H1 (cell line): Measurements from ENCODE around the gene ANAPC10. TPM values are rescaled to one million over a fixed set of nuclear protein-coding genes. Genes with fewer than 3 reads are reported as not detected.

ENCODE experiments used
- CTCF ChIA-PET: fragments of 300-600 bp; sonication (Branson Sonifier 250); formaldehyde crosslinking; loops from one replicate; lab custom pipeline; 2021; ENCODE audit not compliant: partially characterized antibody; lab: Charles Lee
- POLR2A ChIA-PET: fragments of 300-600 bp; sonication (Branson Sonifier 250); formaldehyde crosslinking; loops from one replicate; lab custom pipeline; 2021; ENCODE audit warnings: inconsistent platforms; ENCODE audit not compliant: partially characterized antibody; lab: Charles Lee
- DNase-seq, 2 experiments: peaks; one replicate each; pipeline versions ENCODE4 v3.0.0 to v3.0.0-alpha.2; 2010 to 2022; ENCODE audit warnings: low spot score in 2 of 2, low read depth in 1 of 2, mixed read lengths in 1 of 2
- FAIRE-seq: peaks from 2 replicates; lab custom pipeline; 2011; peaks lifted over from hg19 to GRCh38; lab: Jason Lieb, UNC
- H2AFZ ChIP-seq: 2 replicates; pipeline ENCODE4 v1.8.1; 2012; ENCODE audit warnings: low read length, inconsistent platforms
- H2AK5ac ChIP-seq: 2 replicates; pipeline ENCODE4 v1.6.1; 2013; ENCODE audit warnings: low read depth, low read length
- H2BK120ac ChIP-seq: replicated peaks from 2 replicates; pipeline ENCODE3; 2013; ENCODE audit warnings: low read depth, low read length, inconsistent platforms
- H2BK12ac ChIP-seq: 2 replicates; pipeline ENCODE4 v1.6.1; 2013; ENCODE audit warnings: low read depth, low read length
- H2BK15ac ChIP-seq: 2 replicates; pipeline ENCODE4 v1.6.1; 2013; ENCODE audit warnings: low read length
- H2BK20ac ChIP-seq: 2 replicates; pipeline ENCODE4 v1.6.1; 2013; ENCODE audit warnings: low read length
- H2BK5ac ChIP-seq: 2 replicates; pipeline ENCODE4 v1.6.1; 2013; ENCODE audit warnings: low read depth, low read length
- H3K14ac ChIP-seq: 2 replicates; pipeline ENCODE4 v1.6.1; 2013; ENCODE audit warnings: inconsistent platforms; ENCODE audit not compliant: insufficient read length
- H3K18ac ChIP-seq: 2 replicates; pipeline ENCODE4 v1.6.1; 2013; ENCODE audit warnings: low read length; ENCODE audit errors: extremely low read depth
- H3K23ac ChIP-seq: 2 replicates; pipeline ENCODE4 v1.6.1; 2013; ENCODE audit warnings: inconsistent platforms; ENCODE audit not compliant: insufficient read length
- H3K23me2 ChIP-seq: 2 replicates; pipeline ENCODE4 v1.6.1; 2013; ENCODE audit warnings: low read depth, low read length
- H3K27ac ChIP-seq: 2 replicates; pipeline ENCODE4 v1.6.1; 2011; ENCODE audit warnings: low read depth, low read length, inconsistent platforms
- H3K27me3 ChIP-seq, 4 experiments: replicated peaks in 1 of 4; 1 replicate in 1 of 4; 2 replicates in 3 of 4; pipeline versions ENCODE4 v1.6.1 to v1.8.1; 2011 to 2013; ENCODE audit warnings: low read length in 3 of 4, mild to moderate bottlenecking in 3 of 4, inconsistent platforms in 2 of 4, mixed read lengths in 2 of 4, moderate library complexity in 1 of 4; ENCODE audit not compliant: control insufficient read depth in 3 of 4, insufficient read depth in 3 of 4; ENCODE audit errors: extremely low read depth in 1 of 4
- H3K36me3 ChIP-seq, 4 experiments: 2 replicates each; pipeline versions ENCODE4 v1.6.1 to v1.8.1; 2011 to 2013; ENCODE audit warnings: mild to moderate bottlenecking in 4 of 4, low read length in 3 of 4, moderate library complexity in 2 of 4, control low read depth in 1 of 4, inconsistent platforms in 1 of 4; ENCODE audit not compliant: insufficient read depth in 4 of 4, control insufficient read depth in 2 of 4
- H3K4ac ChIP-seq: replicated peaks from 2 replicates; pipeline ENCODE3; 2013; ENCODE audit warnings: low read length, low read depth, mixed read lengths, inconsistent platforms; ENCODE audit not compliant: insufficient read length
- H3K4me1 ChIP-seq, 4 experiments: replicated peaks in 1 of 4; 1 replicate in 1 of 4; 2 replicates in 3 of 4; pipeline versions ENCODE4 v1.6.1 to v1.8.1; 2011 to 2013; ENCODE audit warnings: low read length in 3 of 4, inconsistent platforms in 2 of 4, mixed read lengths in 1 of 4; ENCODE audit not compliant: insufficient read depth in 4 of 4, control insufficient read depth in 3 of 4
- H3K4me2 ChIP-seq, 2 experiments: 2 replicates each; pipeline versions ENCODE4 v1.6.1 to v1.8.1; 2011 to 2013; ENCODE audit warnings: low read depth in 2 of 2, low read length in 2 of 2, control low read depth in 1 of 2, inconsistent platforms in 1 of 2, mild to moderate bottlenecking in 1 of 2; ENCODE audit not compliant: insufficient read depth in 1 of 2
- H3K4me3 ChIP-seq, 4 experiments: fragments of 200-600, 300-600 bp in 1 of 4; sonication (generic), shearing (Covaris generic), sonication (Bioruptor Twin) in 1 of 4; 2 replicates each; pipeline versions ENCODE4 v1.5.1 to v1.8.1; 2011 to 2016; ENCODE audit warnings: low read length in 4 of 4, low read depth in 3 of 4, control low read depth in 2 of 4, inconsistent platforms in 2 of 4, mild to moderate bottlenecking in 2 of 4, mixed read lengths in 1 of 4, moderate library complexity in 1 of 4; ENCODE audit not compliant: insufficient read depth in 2 of 4; ENCODE audit errors: extremely low read depth in 1 of 4
- H3K56ac ChIP-seq: replicated peaks from 2 replicates; pipeline ENCODE3; 2013; ENCODE audit warnings: low read depth, mild to moderate bottlenecking, mixed read lengths, low read length, inconsistent platforms; ENCODE audit not compliant: insufficient read length
- H3K79me1 ChIP-seq: 2 replicates; pipeline ENCODE4 v1.6.1; 2013; ENCODE audit warnings: low read depth, low read length, control low read depth
- H3K79me2 ChIP-seq, 2 experiments: 2 replicates each; pipeline versions ENCODE4 v1.6.1 to v1.8.1; 2012 to 2013; ENCODE audit warnings: low read length in 2 of 2, mild to moderate bottlenecking in 2 of 2, inconsistent platforms in 1 of 2; ENCODE audit not compliant: insufficient read depth in 2 of 2, control insufficient read depth in 1 of 2
- H3K9ac ChIP-seq, 4 experiments: replicated peaks in 1 of 4; 1 replicate in 1 of 4; 2 replicates in 3 of 4; pipeline versions ENCODE4 v1.6.1 to v1.8.1; 2011 to 2013; ENCODE audit warnings: low read depth in 3 of 4, low read length in 3 of 4, control low read depth in 2 of 4, mild to moderate bottlenecking in 2 of 4, moderate library complexity in 2 of 4, inconsistent platforms in 1 of 4; ENCODE audit errors: extremely low read depth in 1 of 4
- H3K9me3 ChIP-seq, 2 experiments: 2 replicates each; pipeline versions ENCODE4 v1.6.1 to v1.8.1; 2012 to 2013; ENCODE audit warnings: mild to moderate bottlenecking in 2 of 2, moderate library complexity in 2 of 2, control low read depth in 1 of 2, inconsistent platforms in 1 of 2, low read depth in 1 of 2, low read length in 1 of 2, mixed read lengths in 1 of 2; ENCODE audit not compliant: insufficient read depth in 2 of 2
- H4K20me1 ChIP-seq, 2 experiments: replicated peaks in 1 of 2; 2 replicates each; pipeline versions ENCODE3 to v1.8.1; 2011 to 2013; ENCODE audit warnings: inconsistent platforms in 2 of 2, low read length in 2 of 2, mild to moderate bottlenecking in 1 of 2; ENCODE audit not compliant: insufficient read depth in 2 of 2, control insufficient read depth in 1 of 2
- H4K5ac ChIP-seq: 2 replicates; pipeline ENCODE4 v1.6.1; 2013; ENCODE audit warnings: low read length, low read depth, mixed read lengths, inconsistent platforms; ENCODE audit not compliant: insufficient read length
- H4K8ac ChIP-seq: 2 replicates; pipeline ENCODE4 v1.8.0; 2013; ENCODE audit warnings: mild to moderate bottlenecking, moderate library complexity, low read length, inconsistent platforms; ENCODE audit not compliant: insufficient read depth; ENCODE audit errors: extremely low read depth
- H4K91ac ChIP-seq: replicated peaks from 2 replicates; pipeline ENCODE3; 2013; ENCODE audit warnings: low read length, mixed read lengths, inconsistent platforms; ENCODE audit not compliant: insufficient read length
- MAFK ChIP-seq: IDR thresholded peaks from 2 replicates; pipeline ENCODE4 v1.6.1; 2012; ENCODE audit warnings: low read depth, mild to moderate bottlenecking, improper control_type of control experiment, low read length
- POLR2AphosphoS5 ChIP-seq: IDR thresholded peaks from 2 replicates; pipeline ENCODE4 v1.6.1; 2011; ENCODE audit warnings: low read depth, low read length
- RBBP5 ChIP-seq: IDR thresholded peaks from 2 replicates; pipeline ENCODE4 v1.7.1; 2012; ENCODE audit warnings: low read depth, mild to moderate bottlenecking, inconsistent platforms, low read length, moderate library complexity, borderline replicate concordance
- SIRT6 ChIP-seq: IDR thresholded peaks from one replicate; pipeline ENCODE4 v1.7.1; 2012; ENCODE audit warnings: low read length, inconsistent platforms
- SIX5 ChIP-seq: IDR thresholded peaks from 2 replicates; pipeline ENCODE4 v1.6.1; 2011; ENCODE audit warnings: mild to moderate bottlenecking, low read depth, low read length
- WGBS, 2 experiments: shearing (Covaris generic) in 1 of 2; methylation state at CpG; one replicate each; pipeline versions ENCODE4 v1.1.6 to v1.1.7; 2013 to 2015; ENCODE audit warnings: low lambda C conversion rate in 2 of 2, mixed read lengths in 2 of 2, inconsistent platforms in 1 of 2, low coverage in 1 of 2, missing lambda C conversion rate in 1 of 2; ENCODE audit not compliant: insufficient replicate concordance in 2 of 2, insufficient coverage in 1 of 2, insufficient read length in 1 of 2; ENCODE audit errors: extremely low coverage in 1 of 2, missing lambda C conversion rate in 1 of 2; 5-methylcytosine and 5-hydroxymethylcytosine counted together
- polyA plus RNA-seq, 7 experiments: library from polyadenylated mRNA; depleted of rRNA in 3 of 7; stranded (reverse) in 5 of 7; unstranded in 2 of 7; fragments of >200 nt in 5 of 7; fragments of 200-250 nt in 2 of 7; gene quantifications; 1 replicate in 5 of 7; 2 replicates in 1 of 7; 4 replicates in 1 of 7; pipeline versions ENCODE4 v1.2.1 to v1.2.3, GENCODE V29; 2011 to 2013; ENCODE audit warnings: missing spikeins in 2 of 7, mixed read lengths in 2 of 7
- total RNA-seq: library from RNA; stranded (reverse); fragmentation: NEBNext Ultra II Directional; extraction: Animal tissue kit (Norgen Biotek cat#: 25700); gene quantifications from 2 replicates; pipeline ENCODE4 v1.2.1, GENCODE V29; 2021

Gene ANAPC10
- total and polyA plus RNA-seq, 2 of the 8 experiments (the other 6 are each of a cell fraction or from before 2014, with no cell fraction given), result 17.6 to 23.3 TPM

DNA sequence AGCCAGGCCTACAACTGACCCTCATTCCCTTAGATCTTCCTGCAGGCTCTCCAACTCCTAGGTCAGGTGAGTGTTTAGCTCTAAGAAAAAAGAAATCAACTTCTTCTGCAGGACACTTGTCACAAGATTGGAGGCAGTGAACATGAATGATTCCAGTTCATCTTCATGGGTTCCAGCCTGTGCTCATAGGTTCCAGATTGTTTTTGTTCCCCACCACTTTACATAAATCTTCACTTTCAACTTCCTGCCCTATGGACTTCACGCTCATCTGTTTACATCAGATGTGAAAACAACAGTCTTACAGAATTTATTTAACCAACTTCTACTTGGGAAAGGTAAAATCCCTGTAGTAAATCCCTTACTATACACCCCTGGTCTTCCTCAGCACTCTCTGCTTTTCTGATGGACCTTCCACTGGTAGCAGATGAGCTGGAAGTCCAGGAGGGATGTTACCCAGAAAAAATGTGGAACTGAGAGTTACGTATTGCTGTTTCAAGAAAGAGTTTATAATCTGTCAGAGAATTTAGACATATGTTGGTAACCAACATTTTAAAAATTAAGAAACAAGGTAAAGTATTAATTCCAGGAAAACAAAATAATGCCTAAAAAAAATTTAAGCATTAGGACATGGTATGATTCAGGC, 62.4 kb downstream of the ANAPC10 start:
- CTCF ChIA-PET, result interaction anchor here (0.9 to 1.4 kb wide), 2 partner anchors 22 to 26 kb away, joined by 3 read pairs; no protein-coding TSS in a partner anchor
- no peak overlapping the region for H3K14ac ChIP-seq
- H3K27me3 ChIP-seq, result no peaks in the 10 kb centered on the region
- POLR2A ChIA-PET, result interaction anchor here (1.5 kb wide), 1 partner anchor 20 kb away, joined by 3 read pairs; no protein-coding TSS in a partner anchor
- H4K20me1 ChIP-seq, result no peaks in the 10 kb centered on the region
- no peak overlapping the region for H4K8ac ChIP-seq
- H3K4ac ChIP-seq, result no peak overlapping the region
- no peak overlapping the region for H3K27ac ChIP-seq
- H3K4me2 ChIP-seq, result no peak overlapping the region
- no peak overlapping the region for H2BK5ac ChIP-seq
- FAIRE-seq (no peak), DNase-seq (no peak)
- no peak overlapping the region for H2BK20ac ChIP-seq
- H2AFZ ChIP-seq, result no peak overlapping the region
- H4K91ac ChIP-seq, result no peak overlapping the region
- H3K23me2 ChIP-seq, result peaks cover 1% of the 10 kb centered on the region; the same call in 1 of the 2 replicates
- H2BK15ac ChIP-seq, result no peak overlapping the region
- H2BK120ac ChIP-seq, result no peak overlapping the region
- no peak overlapping the region for H2AK5ac ChIP-seq
- H2BK12ac ChIP-seq, result no peak overlapping the region
- H3K36me3 ChIP-seq, result peaks cover 0 to 10% (median 4%) of the 10 kb centered on the region in 4 experiments; a peak in 3 of 8 replicates
- H3K23ac ChIP-seq, result no peak overlapping the region
- H3K18ac ChIP-seq, result no peak overlapping the region
- no peak overlapping the region for H3K56ac ChIP-seq
- H3K79me1 ChIP-seq, result no peaks in the 10 kb centered on the region; the same call in 1 of the 2 replicates
- 97% methylated on average over 2 of the region's 2 CpGs; no CpG with 5 or more reads in 1 of the 2 experiments for WGBS, 2 experiments
- H3K9me3 ChIP-seq, result no peaks in the 10 kb centered on the region
- no peaks in the 10 kb centered on the region for H3K79me2 ChIP-seq
- no peak overlapping the region for H3K9ac ChIP-seq
- no peak overlapping the region for H4K5ac ChIP-seq
- no peaks in the 10 kb centered on the region for H3K4me1 ChIP-seq
- no peak overlapping the region for H3K4me3 ChIP-seq
- TF ChIP-seq SIRT6, result no peak
- no peak for TF ChIP-seq MAFK
- no peak for TF ChIP-seq SIX5
- TF ChIP-seq RBBP5, result no peak
- TF ChIP-seq POLR2AphosphoS5, result no peak
